ENCODE data around the gene NQO1.

GRCh38 chr16:69754469-69755310 lies 28.3 kb upstream of the NQO1 start, which contains the start of gene NOB1:
- TF ChIP-seq CTCF (IDR thresholded peaks at IDR 0.05) (peak; percentile 99 to 100 (median 100)), POLR2A (IDR thresholded peaks at IDR 0.05) (peak; percentile 38 to 65)

All from uterus (tissue), 2 donors.